Adrenal gland (tissue), 5 donors: Measurements from ENCODE around the gene SLC3A2.

Source experiments
- CTCF ChIP-seq, 6 experiments: fragments of 450-650 bp in 4 of 6; fragments of 200-600 bp in 2 of 6; sonication (generic) in 1 of 6; IDR thresholded peaks; 1 replicate in 5 of 6; 2 replicates in 1 of 6; pipeline versions ENCODE4 v1.5.1 to v1.8.0; 2016 to 2021; ENCODE audit warnings: antibody characterized with exemption in 6 of 6, mild to moderate bottlenecking in 2 of 6, moderate library complexity in 1 of 6
- POLR2A ChIP-seq, 2 donors: fragments of 450-650 bp; IDR thresholded peaks; one replicate each; pipeline ENCODE4 v1.6.1; 2017; ENCODE audit warnings: antibody characterized with exemption in 2 of 2, mild to moderate bottlenecking in 2 of 2, moderate library complexity in 1 of 2
- donor health status: DM: no; HTN: no; CAD: no.

GRCh38 chr11:62865635-62866034, 15.1 kb upstream of the SLC3A2 start:
- TF ChIP-seq CTCF (IDR thresholded peaks at IDR 0.05) (no peak), POLR2A (IDR thresholded peaks at IDR 0.05) (no peak)
